Measurements from ENCODE around the gene SHC1. TPM values are rescaled to one million over a fixed set of nuclear protein-coding genes. Genes with fewer than 3 reads are reported as not detected.

The SHC1 gene
- total RNA-seq, 1 donor from 2014 or later, result 81.9 TPM

DNA sequence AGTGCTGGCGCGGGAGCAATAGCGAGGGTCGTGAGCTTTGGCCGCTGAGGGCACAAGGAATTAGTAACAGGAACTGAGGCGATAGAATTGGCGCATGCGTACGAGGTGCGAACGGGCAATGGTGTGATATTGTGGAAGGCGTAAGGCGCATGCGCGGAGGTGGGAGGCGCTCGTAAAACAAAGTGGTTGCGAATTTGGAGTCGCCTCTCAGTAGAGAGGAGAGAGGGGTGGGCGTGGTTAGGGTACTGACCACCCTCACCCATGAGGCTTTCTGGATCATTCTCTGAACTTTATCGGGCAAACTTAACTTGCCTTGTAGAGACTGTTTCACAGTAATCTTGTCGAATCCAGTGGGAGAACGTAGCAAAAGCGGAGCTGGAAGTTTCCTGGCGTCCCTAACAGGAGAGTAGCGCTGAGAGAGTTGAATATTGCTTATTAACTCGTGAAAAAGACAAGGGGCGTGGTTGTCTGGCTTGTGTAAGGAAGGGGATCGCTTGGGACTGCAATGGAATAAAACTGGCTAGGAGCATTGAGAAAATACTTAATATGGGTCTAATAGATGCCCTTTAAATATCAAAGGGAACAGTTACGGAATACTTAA is 4.4 kb upstream of the SHC1 start:
- intact Hi-C loops (cut with micrococcal nuclease), result loop anchor here (1.0 to 10.0 kb wide), 8 partner anchors 8 to 417 kb away; partner anchors contain the start of genes ADAM15, FLAD1, KRTCAP2 and PMVK

GRCh38 chr1:154974102-154974807 is 3.7 kb upstream of the SHC1 start, which contains the start of gene CKS1B:
TSS of gene CKS1B (plus strand) at chr1:154974681. CDS start at chr1:154974746, 65 bp downstream.
- intact Hi-C loops (cut with micrococcal nuclease), result loop anchor here (1.0 to 10.0 kb wide), 8 partner anchors 9 to 416 kb away; partner anchors contain the start of genes ADAM15, FLAD1, KRTCAP2 and PMVK

- intact Hi-C loops (cut with micrococcal nuclease), result loop anchor here (1.0 to 10.0 kb wide), 8 partner anchors 10 to 415 kb away; partner anchors contain the start of genes ADAM15, FLAD1, KRTCAP2 and PMVK
These were observed 3.0 kb upstream of the SHC1 start for GRCh38 chr1:154973344-154974101.

GRCh38 chr1:154972517-154973343 is 2.2 kb upstream of the SHC1 start:
- intact Hi-C loops (cut with micrococcal nuclease), result loop anchor here (10.0 kb wide), 1 partner anchor 202 kb away; the partner anchor contains the start of genes KRTCAP2 and TRIM46

- intact Hi-C loops (cut with micrococcal nuclease), result loop anchor here (10.0 kb wide), 1 partner anchor 203 kb away; the partner anchor contains the start of genes KRTCAP2 and TRIM46
These were observed 1.6 kb upstream of the SHC1 start for GRCh38 chr1:154972213-154972516.

DNA sequence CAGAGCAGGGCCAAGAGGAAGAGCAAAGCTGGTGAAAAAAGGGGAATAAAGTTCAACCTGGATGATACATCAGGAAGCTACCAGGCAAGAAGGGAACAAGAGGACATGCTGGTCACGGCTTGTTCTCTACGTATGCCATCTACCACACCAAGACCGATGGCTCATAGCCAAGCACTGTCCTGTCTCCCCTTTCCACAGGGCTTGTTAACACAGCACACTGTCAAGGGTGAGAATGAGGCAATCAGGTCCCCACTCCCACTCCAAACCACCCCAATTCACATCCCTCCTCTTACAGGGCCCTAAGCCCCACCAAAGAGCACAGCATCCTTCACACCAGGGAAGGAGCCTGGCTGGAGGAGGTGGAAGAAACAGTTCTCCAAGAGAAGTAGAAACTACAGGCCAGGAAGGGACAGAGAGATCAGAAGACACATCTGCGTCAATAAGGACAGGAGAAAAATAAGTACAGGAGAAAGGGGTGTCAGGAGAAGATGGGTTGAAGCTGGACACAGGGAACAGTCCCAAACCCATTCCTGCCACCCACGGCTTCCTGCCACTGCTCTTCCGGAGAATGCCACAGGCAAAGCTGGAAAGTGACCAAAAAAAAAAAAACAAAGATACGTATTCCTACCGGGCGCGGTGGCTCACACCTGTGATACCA is 923 bp upstream of the SHC1 start:
- intact Hi-C loops (cut with micrococcal nuclease), result loop anchor here (10.0 kb wide), 1 partner anchor 203 kb away; the partner anchor contains the start of genes KRTCAP2 and TRIM46

- intact Hi-C loops (cut with micrococcal nuclease), result loop anchor here (10.0 kb wide), 1 partner anchor 205 kb away; the partner anchor contains the start of genes KRTCAP2 and TRIM46
These were observed 591 bp downstream of the SHC1 start for GRCh38 chr1:154969860-154970452.

DNA sequence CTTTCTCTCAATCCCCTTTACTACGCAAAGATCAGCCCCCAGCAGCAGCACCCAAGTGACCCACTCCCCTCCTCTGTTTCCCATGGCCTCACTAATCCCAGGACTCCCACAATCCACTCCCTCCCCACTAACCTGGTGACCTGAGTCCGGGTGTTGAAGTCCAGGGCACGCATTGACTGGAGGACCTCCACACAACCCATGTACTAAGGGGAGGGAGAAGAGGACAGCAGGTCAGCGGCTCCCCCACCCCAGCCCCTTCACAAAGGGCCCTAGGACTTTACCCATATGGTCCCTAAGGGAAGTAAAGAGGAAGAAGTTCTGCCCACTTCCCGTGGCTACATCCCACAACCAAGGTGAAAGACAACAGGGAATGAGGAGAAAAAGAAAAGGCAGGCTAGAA is 1.3 kb downstream of the SHC1 start:
- intact Hi-C loops (cut with micrococcal nuclease), result no loop called here

DNA sequence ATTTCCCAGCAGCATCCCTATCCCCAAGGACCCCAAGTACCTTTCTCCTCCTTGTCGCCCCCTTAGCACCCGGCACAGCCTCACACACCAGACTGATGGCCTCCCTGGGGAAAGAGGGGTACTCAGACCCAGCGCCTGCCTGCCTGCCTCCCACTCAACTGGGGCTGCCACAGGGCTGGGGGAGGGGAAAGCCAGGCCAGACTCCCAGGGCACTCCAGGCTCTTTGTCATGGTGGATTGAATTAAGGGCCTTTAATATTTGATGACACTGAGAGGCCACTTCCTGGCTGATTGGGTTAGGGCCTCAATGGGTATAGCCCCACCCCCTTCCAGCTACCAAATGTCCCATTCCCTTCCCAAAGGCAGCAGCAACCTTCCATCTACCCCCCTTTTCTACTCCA is 1.8 kb downstream of the SHC1 start:
- intact Hi-C loops (cut with micrococcal nuclease), result no loop called here

DNA sequence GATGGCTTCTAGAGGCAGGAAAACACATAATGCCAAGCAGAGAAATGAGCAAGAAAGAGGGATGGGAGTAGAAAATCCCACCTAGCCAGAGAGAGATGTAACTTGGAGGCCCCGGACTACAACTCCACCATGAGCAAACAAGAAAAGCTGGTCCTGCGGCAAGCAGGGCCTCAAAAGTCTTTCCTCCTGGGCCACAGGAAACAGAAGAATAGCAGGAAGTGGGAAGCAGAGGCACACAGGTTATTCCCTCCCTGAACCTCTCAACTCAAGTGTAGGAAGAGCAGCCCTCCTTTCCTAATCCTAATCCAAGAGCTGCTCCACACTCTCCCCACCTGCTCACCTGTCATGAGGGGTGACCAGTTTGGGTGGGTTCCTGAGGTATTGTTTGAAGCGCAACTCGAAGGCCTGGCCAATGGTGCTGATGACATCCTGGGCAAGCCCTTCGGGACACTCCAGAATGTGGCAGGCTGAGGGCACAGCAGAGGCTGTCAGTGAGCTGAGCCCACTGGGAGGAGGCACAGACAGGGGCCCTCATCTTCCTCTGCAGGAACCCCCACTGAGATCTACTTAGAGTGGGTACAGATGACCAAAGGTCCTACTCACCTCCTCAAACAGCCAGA is 3.1 kb downstream of the SHC1 start:
- intact Hi-C loops (cut with micrococcal nuclease), result no loop called here

DNA sequence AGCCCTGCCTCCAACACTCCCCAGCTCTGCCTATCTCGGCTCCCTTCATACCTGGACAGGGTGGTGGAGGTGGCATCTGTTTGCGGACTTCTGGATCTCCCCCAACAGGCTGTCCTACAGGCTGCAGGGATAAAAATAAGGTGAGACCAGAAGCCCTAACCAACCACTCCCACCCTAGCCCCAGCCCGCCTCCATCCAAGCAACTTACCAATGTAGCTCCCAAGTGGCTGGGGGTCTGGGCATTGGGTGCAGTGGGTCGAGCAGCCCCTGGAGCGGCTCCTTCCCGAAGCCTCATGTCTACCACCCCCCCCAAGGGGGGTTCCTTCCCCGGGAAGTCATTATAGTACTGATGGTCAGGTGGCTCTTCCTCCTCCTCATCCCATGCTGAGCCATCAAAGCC is 4.4 kb downstream of the SHC1 start:
- intact Hi-C loops (cut with micrococcal nuclease), result no loop called here

DNA sequence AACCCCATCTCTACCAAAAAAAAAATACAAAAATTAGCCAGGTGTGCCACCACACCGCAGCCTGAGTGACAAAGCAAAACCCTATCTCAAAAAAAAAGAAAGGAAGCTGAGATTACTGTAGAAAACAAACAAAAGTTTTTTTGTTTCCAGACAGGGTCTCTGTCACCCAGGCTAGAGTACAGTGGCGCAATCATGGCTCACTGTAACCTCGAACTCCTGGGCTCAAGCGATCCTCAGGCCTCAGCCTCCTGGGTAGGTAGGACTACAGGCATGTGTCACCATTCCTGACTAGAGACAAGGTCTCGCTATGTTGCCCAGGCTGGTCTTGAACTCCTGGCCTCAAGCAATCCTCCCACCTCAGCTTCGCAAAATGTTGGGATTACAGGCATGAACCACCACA is 6.2 kb downstream of the SHC1 start:
- intact Hi-C loops (cut with micrococcal nuclease), result no loop called here

DNA sequence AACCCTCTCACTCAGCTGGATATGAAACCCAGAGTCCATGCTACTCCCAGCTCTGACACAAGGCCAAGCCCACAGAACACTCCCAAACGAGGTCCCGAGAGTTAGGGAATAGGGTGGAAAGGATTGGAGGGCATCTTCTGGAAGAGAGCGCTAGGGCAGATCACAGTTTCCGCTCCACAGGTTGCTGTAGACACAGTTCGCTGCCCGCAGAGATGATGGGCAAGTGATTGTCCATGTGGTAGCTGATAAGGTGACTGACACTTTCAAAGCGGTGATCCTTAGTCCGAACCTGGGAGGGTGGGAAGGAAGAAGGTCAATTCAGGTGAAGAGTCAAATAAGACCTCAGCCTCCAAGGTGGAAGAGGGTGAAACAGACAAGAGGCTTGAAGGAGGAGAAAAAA is 6.9 kb downstream of the SHC1 start:
- intact Hi-C loops (cut with micrococcal nuclease), result no loop called here

GRCh38 chr1:154962795-154963330 is 7.7 kb downstream of the SHC1 start:
- intact Hi-C loops (cut with micrococcal nuclease), result no loop called here

DNA sequence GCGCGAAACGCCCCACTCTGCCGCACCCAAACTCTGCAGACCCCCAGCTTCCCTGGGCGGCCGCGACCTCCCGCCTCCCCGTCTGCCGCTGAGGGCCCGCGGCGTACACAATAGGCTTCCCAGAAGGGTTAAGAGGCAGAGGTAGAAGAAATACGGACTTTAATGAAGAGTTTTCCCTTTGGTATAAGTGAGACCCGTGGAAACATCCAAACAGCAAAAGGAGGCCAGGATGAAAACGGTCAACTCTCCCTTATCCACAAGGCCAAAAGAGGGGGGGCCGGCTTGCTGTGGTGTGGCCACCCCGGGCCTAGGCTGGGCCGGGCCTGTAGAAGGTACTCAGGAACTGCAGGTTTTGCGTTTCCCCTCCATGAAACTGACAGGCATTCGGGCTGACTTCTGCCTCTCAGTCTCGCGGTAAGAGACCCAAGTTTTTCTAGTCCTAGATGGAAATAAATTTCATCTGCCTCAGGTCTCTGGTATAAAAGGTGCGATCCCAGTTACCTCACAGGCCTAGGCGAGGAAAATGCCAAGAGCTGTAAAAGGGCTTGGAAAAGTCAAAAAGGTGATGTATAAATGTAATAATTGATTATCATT is 8.3 kb downstream of the SHC1 start:
- intact Hi-C loops (cut with micrococcal nuclease), result no loop called here

DNA sequence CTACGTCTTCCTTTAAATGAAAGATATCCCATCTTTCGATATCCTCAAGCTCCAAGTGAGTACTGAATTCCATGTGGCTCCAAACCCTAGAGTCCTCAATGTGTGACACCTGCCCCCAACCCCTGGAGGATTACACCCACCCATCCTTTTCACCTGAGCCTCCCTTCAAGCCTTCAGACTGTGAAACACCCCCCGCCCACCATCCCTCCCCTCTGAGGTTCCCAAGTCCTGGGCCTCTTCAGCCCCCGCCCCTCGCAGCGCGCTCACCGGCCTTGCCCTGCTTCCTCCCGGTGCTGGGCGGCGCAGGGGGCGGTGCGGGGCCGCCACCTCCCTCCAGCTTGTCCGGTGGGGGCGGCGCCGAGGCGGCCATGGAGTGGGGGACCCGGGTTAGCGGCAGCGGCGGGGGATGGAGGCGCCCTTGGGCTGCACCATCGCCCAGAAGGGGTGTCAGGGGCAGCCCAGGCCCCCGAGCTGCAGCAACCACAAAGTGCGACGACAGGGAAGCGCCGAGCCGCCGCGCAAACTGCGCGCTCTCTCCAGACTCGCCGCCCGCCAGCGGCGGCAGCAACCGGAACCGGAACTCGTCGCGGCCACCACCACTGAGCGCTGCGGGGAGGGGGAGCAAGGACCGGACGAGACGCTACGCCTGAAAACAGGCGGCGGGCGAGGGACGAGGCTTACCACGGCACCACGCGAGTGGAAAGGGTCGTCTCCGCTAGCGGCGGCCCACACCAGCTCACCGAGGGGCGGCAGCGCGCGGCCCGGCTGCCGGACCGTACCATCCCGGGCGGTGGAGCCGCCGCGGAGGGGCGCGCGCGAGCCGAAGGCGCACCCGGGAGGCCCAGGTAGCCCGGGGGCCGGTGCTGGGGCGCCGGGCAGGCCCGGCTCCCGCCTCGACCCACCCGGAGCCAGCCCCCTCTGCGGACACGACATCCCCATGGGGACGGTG is 9.1 kb downstream of the SHC1 start, which contains the start of gene PYGO2:
PYGO2 (minus strand) TSS at position 576 of the 949 bp plus-strand sequence; CDS start at position 370, 206 bp downstream.
- intact Hi-C loops (cut with micrococcal nuclease), result loop anchor here (1.0 to 2.0 kb wide), 2 partner anchors 13 to 55 kb away; partner anchors contain the start of gene CKS1B

DNA sequence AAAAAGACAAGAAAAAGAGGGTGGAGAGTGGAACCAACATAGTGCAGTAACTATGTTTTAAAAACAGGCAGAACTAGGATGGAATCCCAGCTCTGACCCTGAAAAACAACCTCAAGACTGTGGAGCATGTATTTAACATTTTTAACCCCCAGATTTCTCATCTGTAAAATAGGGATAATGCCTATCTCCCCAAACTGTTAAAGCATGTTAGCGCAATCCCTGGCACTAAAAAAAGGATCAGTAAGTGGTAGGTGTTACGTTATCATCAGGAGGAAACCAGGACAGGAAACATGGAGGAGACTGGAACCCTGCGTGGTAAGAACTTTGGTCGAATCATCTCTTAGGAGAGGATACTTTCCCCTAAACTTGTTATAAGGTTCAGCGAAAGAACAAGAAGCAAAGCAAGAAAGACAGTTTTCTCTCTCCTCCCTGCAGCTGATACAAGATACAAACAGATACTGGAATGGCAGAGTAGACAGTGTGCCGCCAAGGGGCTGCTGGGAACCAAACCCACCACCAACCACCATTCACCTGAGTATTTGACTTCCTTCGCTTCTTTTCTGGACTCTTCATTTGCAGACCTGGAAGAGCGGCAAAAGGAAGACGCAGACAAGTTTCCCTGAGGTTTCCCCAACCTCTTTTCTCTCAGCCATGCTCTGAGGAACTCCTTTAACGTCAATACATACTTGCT is 10.0 kb downstream of the SHC1 start:
- intact Hi-C loops (cut with micrococcal nuclease), result loop anchor here (1.0 to 2.0 kb wide), 2 partner anchors 14 to 56 kb away; partner anchors contain the start of gene CKS1B
